Measurements from ENCODE around the gene LMX1A.

LMX1A gene

GRCh38 chr1:165259236-165259635 is 97.3 kb downstream of the LMX1A start:
- no peak for FAIRE-seq

- FAIRE-seq = no peak
These were observed 98.5 kb downstream of the LMX1A start for GRCh38 chr1:165257969-165258459.

GRCh38 chr1:165254896-165255625 is 101.5 kb downstream of the LMX1A start:
- FAIRE-seq = no peak

GRCh38 chr1:165254376-165254775 is 102.1 kb downstream of the LMX1A start:
- FAIRE-seq = no peak

- no peak for FAIRE-seq
These were observed 102.7 kb downstream of the LMX1A start for GRCh38 chr1:165253818-165254254.

- FAIRE-seq = no peak
These were observed 107.4 kb downstream of the LMX1A start for GRCh38 chr1:165248969-165249571.

GRCh38 chr1:165241952-165242351 is 114.6 kb downstream of the LMX1A start:
- no peak for FAIRE-seq

GRCh38 chr1:165241321-165241720 is 115.2 kb downstream of the LMX1A start:
- FAIRE-seq = no peak

- no peak for FAIRE-seq
These were observed 116.0 kb downstream of the LMX1A start for GRCh38 chr1:165240492-165240891.

- no peak for FAIRE-seq
These were observed 116.6 kb downstream of the LMX1A start for GRCh38 chr1:165239873-165240272.

GRCh38 chr1:165235777-165236291 is 120.7 kb downstream of the LMX1A start:
- FAIRE-seq = no peak

GRCh38 chr1:165235155-165235776 is 121.2 kb downstream of the LMX1A start:
- FAIRE-seq = no peak

GRCh38 chr1:165234149-165234548 is 122.4 kb downstream of the LMX1A start:
- FAIRE-seq = no peak

GRCh38 chr1:165228676-165229075 is 127.8 kb downstream of the LMX1A start:
- FAIRE-seq = no peak

GRCh38 chr1:165228111-165228655 is 128.3 kb downstream of the LMX1A start:
- no peak for FAIRE-seq

GRCh38 chr1:165226326-165226725 is 130.2 kb downstream of the LMX1A start:
- no peak for FAIRE-seq

GRCh38 chr1:165225650-165226049 is 130.9 kb downstream of the LMX1A start:
- FAIRE-seq = no peak

GRCh38 chr1:165225062-165225461 is 131.5 kb downstream of the LMX1A start:
- no peak for FAIRE-seq

GRCh38 chr1:165224504-165224903 is 132.0 kb downstream of the LMX1A start:
- no peak for FAIRE-seq

GRCh38 chr1:165222580-165222979 is 133.9 kb downstream of the LMX1A start:
- FAIRE-seq = no peak

- no peak for FAIRE-seq
These were observed 137.8 kb downstream of the LMX1A start for GRCh38 chr1:165218731-165219130.

- no peak for FAIRE-seq
These were observed 138.6 kb downstream of the LMX1A start for GRCh38 chr1:165217958-165218357.

- no peak for FAIRE-seq
These were observed 140.3 kb downstream of the LMX1A start for GRCh38 chr1:165216254-165216653.
